HCT116 (cell line): ENCODE measurements around the gene SELL.
"Not testable (repeated sequence)": the region's sequence is repeated elsewhere in the genome, so short reads cannot be mapped to it uniquely, and the experiment has no call there.

ENCODE experiments used
- EZH2 ChIP-seq: fragments of 200-600 bp; sonication (generic); IDR thresholded peaks from 2 replicates; pipeline ENCODE4 v1.6.1; 2017; ENCODE audit warnings: antibody characterized with exemption, mixed run types
- FOSL1 ChIP-seq: IDR thresholded peaks from 2 replicates; pipeline ENCODE4 v1.6.1; 2012; ENCODE audit warnings: low read depth
- MAX ChIP-seq: IDR thresholded peaks from 2 replicates; pipeline ENCODE4 v1.6.1; 2012
- POLR2A ChIP-seq: IDR thresholded peaks from 2 replicates; pipeline ENCODE4 v1.7.0; 2011; ENCODE audit warnings: borderline replicate concordance; ENCODE audit not compliant: insufficient read depth, insufficient read length; ENCODE audit errors: extremely low read depth
- SIN3A ChIP-seq: IDR thresholded peaks from 2 replicates; pipeline ENCODE4 v1.6.1; 2012; ENCODE audit warnings: low read depth
- YY1 ChIP-seq: IDR thresholded peaks from 2 replicates; pipeline ENCODE4 v1.6.1; 2011; ENCODE audit warnings: low read length, low read depth, moderate library complexity, mild to moderate bottlenecking; ENCODE audit not compliant: insufficient replicate concordance; ENCODE audit errors: extremely low read depth
- TF ChIP-seq, protein P1 (sequence below), 3 experiments: fragments of 200-600 bp in 1 of 3; sonication (generic) in 1 of 3; IDR thresholded peaks in 2 of 3; conservative IDR thresholded peaks in 1 of 3; 2 replicates each; pipeline ENCODE4 v1.5.1; 2012 to 2017; ENCODE audit warnings: low read depth in 2 of 3, low read length in 2 of 3, antibody characterized with exemption in 1 of 3, borderline replicate concordance in 1 of 3, control low read depth in 1 of 3, mild to moderate bottlenecking in 1 of 3, mixed read lengths in 1 of 3, mixed run types in 1 of 3, moderate library complexity in 1 of 3; ENCODE audit not compliant: insufficient read depth in 1 of 3
- TF ChIP-seq, protein P2 (sequence below): IDR thresholded peaks from 2 replicates; pipeline ENCODE4 v1.6.1; 2011; ENCODE audit warnings: mild to moderate bottlenecking, low read length, moderate library complexity; ENCODE audit not compliant: insufficient replicate concordance; ENCODE audit errors: extremely low read depth

- not testable (repeated sequence) for TF ChIP-seq FOSL1, MAX, YY1, POLR2A, SIN3A, EZH2
- TF ChIP-seq, protein P1, sequence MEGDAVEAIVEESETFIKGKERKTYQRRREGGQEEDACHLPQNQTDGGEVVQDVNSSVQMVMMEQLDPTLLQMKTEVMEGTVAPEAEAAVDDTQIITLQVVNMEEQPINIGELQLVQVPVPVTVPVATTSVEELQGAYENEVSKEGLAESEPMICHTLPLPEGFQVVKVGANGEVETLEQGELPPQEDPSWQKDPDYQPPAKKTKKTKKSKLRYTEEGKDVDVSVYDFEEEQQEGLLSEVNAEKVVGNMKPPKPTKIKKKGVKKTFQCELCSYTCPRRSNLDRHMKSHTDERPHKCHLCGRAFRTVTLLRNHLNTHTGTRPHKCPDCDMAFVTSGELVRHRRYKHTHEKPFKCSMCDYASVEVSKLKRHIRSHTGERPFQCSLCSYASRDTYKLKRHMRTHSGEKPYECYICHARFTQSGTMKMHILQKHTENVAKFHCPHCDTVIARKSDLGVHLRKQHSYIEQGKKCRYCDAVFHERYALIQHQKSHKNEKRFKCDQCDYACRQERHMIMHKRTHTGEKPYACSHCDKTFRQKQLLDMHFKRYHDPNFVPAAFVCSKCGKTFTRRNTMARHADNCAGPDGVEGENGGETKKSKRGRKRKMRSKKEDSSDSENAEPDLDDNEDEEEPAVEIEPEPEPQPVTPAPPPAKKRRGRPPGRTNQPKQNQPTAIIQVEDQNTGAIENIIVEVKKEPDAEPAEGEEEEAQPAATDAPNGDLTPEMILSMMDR (IDR thresholded peaks at IDR 0.05 in 2 of 3, conservative IDR thresholded peaks at IDR 0.05 in 1 of 3; ENCODE audit: borderline replicate concordance in 1 of 3, insufficient read depth in 1 of 3, low read depth in 2 of 3, low read length in 2 of 3): not testable (repeated sequence)
- TF ChIP-seq, protein P2, sequence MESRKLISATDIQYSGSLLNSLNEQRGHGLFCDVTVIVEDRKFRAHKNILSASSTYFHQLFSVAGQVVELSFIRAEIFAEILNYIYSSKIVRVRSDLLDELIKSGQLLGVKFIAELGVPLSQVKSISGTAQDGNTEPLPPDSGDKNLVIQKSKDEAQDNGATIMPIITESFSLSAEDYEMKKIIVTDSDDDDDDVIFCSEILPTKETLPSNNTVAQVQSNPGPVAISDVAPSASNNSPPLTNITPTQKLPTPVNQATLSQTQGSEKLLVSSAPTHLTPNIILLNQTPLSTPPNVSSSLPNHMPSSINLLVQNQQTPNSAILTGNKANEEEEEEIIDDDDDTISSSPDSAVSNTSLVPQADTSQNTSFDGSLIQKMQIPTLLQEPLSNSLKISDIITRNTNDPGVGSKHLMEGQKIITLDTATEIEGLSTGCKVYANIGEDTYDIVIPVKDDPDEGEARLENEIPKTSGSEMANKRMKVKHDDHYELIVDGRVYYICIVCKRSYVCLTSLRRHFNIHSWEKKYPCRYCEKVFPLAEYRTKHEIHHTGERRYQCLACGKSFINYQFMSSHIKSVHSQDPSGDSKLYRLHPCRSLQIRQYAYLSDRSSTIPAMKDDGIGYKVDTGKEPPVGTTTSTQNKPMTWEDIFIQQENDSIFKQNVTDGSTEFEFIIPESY: not testable (repeated sequence)
Measured at GRCh38 chr1:169658777-169659176, 52.6 kb downstream of the SELL start.
